ENCODE measurements around the gene CNOT11. TPM values are rescaled to one million over a fixed set of nuclear protein-coding genes. Genes with fewer than 3 reads are reported as not detected.
A peak's percentile ranks its signal among the peaks of the same experiment; 100 is the strongest.

Gene CNOT11
- total RNA-seq, 2 experiments from 2014 or later = 64.2 to 65.0 TPM

DNA sequence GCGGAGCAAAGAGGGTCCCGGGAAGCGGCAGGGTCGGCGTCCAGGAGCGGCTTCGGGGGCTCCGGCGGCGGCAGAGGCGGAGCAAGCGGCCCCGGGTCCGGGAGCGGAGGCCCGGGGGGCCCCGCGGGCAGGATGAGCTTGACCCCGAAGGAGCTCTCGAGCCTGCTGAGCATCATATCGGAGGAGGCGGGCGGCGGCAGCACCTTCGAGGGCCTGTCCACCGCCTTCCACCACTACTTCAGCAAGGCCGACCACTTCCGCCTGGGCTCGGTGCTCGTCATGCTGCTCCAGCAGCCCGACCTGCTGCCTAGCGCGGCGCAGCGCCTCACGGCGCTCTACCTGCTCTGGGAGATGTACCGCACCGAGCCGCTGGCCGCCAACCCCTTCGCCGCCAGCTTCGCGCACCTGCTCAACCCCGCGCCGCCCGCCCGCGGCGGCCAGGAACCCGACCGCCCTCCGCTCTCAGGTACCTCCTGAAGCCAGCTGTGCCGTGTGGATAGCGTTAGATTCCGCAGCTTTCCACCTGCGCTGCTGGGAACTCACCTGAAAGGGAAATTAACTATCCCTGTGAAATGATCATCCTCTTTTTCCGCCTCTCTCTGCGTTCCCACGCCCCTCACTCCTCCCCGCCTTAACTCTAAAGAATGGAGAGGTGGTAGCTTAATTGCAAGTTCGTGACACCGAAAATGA lies 472 bp downstream of the CNOT11 start:
- Mint-ChIP-seq H3K27me3 (no peaks in the 10 kb centered on the region), H3K4me1 (peaks cover 43% of the 10 kb centered on the region), H3K36me3 (peaks cover 17% of the 10 kb centered on the region), H3K4me3 (peak overlapping the region; percentile 93), H3K27ac (peak overlapping the region; percentile 97), H3K9me3 (no peaks in the 10 kb centered on the region)
- POLR2A ChIA-PET = interaction anchor here (0.5 to 4.1 kb wide), 19 partner anchors 8 to 251 kb away, joined by 3 to 28 read pairs (median 6); partner anchors contain the start of genes CREG2, RFX8, RNF149 and RPL31
- DNase-seq = no peak
- ATAC-seq (ENCODE audit: low read depth) = peak; percentile 77

DNA sequence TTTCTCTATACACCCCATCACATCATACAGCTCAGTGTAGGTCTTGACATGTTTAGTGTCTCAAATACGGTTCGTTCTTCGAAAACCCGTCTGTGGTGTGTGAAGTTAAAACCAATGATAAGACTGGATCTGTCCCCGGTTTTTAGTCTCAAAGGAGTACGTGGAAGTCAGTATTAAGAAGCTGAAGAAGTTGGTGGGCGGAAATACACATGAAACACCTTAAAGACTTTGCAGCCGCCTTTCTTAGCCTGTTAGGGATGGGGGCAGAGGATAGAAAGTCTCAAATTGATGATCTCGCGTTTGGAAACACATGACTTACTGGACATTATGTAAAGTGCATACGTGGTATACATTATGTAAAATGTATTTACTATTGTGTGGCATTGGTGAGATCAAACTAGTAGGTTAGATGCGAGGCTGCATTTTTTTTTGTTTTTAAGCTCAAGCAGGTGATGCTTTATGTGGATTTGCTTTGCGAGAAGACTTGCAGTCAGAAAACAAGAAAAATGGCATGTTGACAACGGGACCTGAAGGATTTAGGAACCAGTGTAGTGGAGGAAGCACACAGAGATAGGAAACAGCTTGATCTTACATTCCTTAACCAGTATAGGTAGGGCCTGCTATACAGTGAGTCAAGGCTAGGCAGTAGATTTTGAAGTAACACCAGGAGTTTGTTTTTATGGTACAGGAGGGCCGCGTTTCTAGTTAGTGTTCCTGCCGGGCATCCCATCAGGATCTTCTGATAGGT lies 1.2 kb downstream of the CNOT11 start:
- Mint-ChIP-seq H3K27me3 (no peaks in the 10 kb centered on the region), H3K36me3 (peaks cover 21% of the 10 kb centered on the region), H3K4me1 (peaks cover 43% of the 10 kb centered on the region), H3K4me3 (peak overlapping the region; percentile 93), H3K9me3 (no peaks in the 10 kb centered on the region), H3K27ac (peak overlapping the region; percentile 97)
- ATAC-seq (ENCODE audit: low read depth) (peak; percentile 1), DNase-seq (no peak)
- POLR2A ChIA-PET = interaction anchor here (0.8 to 4.1 kb wide), 17 partner anchors 14 to 252 kb away, joined by 3 to 28 read pairs (median 7); partner anchors contain the start of genes CREG2, RNF149 and RPL31

DNA sequence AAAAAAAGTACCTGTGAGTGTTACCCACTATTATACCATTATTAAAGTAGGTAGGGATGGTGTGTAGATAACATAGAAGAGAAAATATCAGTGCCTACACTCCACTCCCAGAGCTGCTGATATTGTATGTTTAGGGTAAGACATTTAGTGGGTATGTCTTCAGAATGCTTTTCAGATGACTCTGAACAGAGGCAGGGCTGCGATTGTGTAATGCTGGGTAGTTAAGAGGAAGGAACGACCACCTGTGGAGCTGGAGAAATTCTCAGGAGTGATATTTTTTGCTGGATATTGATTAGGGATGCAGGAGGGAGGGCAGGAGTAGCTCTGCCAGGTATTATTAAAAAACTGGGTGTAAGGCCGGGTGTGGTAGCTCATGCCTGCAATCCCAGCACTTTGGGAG lies 2.8 kb downstream of the CNOT11 start:
- Mint-ChIP-seq H3K27me3 (no peaks in the 10 kb centered on the region), H3K9me3 (no peaks in the 10 kb centered on the region), H3K36me3 (peaks cover 29% of the 10 kb centered on the region), H3K27ac (peak overlapping the region; percentile 54), H3K4me3 (peak overlapping the region; percentile 31), H3K4me1 (peaks cover 46% of the 10 kb centered on the region)
- ATAC-seq (ENCODE audit: low read depth) (no peak), DNase-seq (no peak)
- POLR2A ChIA-PET = interaction anchor here (0.6 to 4.1 kb wide), 3 partner anchors 38 to 690 kb away, joined by 3 to 28 read pairs (median 3); partner anchors contain the start of gene RNF149

DNA sequence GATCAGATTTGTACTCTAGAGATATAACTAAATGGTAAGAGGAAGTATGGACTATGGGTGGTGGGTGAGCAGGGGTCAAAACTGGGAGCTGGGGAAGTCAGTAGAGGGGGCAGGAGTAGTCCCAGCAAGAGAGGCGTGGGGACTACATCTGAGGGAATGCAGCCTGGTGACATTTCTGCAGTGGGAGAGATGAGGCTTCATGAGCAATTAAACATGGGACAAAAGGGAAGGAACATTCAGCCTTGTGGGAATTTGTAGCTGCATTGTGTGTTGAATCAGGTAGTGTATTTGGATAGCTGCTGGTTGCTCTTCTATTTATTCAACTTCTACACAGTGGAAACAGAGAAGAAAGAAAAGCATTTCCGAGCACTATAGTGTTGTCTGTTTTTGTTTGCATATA lies 3.6 kb downstream of the CNOT11 start:
- ATAC-seq (ENCODE audit: low read depth) = no peak
- H3K36me3 Mint-ChIP-seq = peaks cover 30% of the 10 kb centered on the region
- peaks cover 43% of the 10 kb centered on the region for H3K4me1 Mint-ChIP-seq
- H3K4me3 Mint-ChIP-seq = peak overlapping the region; percentile 31
- H3K27ac Mint-ChIP-seq = peak overlapping the region; percentile 79
- H3K27me3 Mint-ChIP-seq = no peaks in the 10 kb centered on the region
- DNase-seq = no peak
- no peaks in the 10 kb centered on the region for H3K9me3 Mint-ChIP-seq
- POLR2A ChIA-PET = interaction anchor here (0.6 kb wide), 1 partner anchor 15 kb away, joined by 3 read pairs; no protein-coding TSS in a partner anchor

DNA sequence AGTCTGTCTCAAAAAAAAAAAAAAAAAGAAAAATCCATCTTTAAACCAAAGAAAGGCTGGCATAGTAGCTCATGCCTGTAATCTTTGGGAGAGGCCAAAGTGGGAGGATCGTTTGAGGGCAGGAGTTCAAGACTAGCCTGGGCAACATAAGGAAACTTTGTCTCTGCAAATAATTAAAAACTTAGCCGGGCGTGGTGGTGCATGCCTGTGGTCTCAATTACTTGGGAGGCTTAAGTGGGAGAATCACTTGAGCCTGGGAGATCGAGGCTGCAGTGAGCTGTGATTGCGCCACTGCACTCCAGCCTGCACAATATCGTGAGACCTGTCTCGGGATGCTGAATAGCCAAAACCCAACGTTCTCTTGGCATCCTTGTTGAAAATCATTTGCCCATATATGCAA lies 6.1 kb downstream of the CNOT11 start:
- POLR2A ChIA-PET = no interaction called here
- DNase-seq (no peak), ATAC-seq (ENCODE audit: low read depth) (no peak)
- Mint-ChIP-seq H3K27ac (no peak overlapping the region), H3K4me3 (no peak overlapping the region), H3K4me1 (peaks cover 43% of the 10 kb centered on the region), H3K27me3 (no peaks in the 10 kb centered on the region), H3K9me3 (no peaks in the 10 kb centered on the region), H3K36me3 (peaks cover 36% of the 10 kb centered on the region)

- Mint-ChIP-seq H3K36me3 (peaks cover 48% of the 10 kb centered on the region), H3K4me1 (peaks cover 29% of the 10 kb centered on the region), H3K4me3 (no peak overlapping the region), H3K27ac (no peak overlapping the region), H3K27me3 (no peaks in the 10 kb centered on the region), H3K9me3 (no peaks in the 10 kb centered on the region)
- POLR2A ChIA-PET = no interaction called here
- DNase-seq = no peak
- no peak for ATAC-seq (ENCODE audit: low read depth)
Measured at GRCh38 chr2:101262142-101262541, 9.5 kb downstream of the CNOT11 start.

GRCh38 chr2:101263377-101263800 lies 10.7 kb downstream of the CNOT11 start:
- ATAC-seq (ENCODE audit: low read depth) (no peak), DNase-seq (no peak)
- no peaks in the 10 kb centered on the region for H3K9me3 Mint-ChIP-seq
- peaks cover 45% of the 10 kb centered on the region for H3K36me3 Mint-ChIP-seq
- POLR2A ChIA-PET = interaction anchor here (0.6 kb wide), 1 partner anchor 12 kb away, joined by 3 read pairs; no protein-coding TSS in a partner anchor
- H3K4me1 Mint-ChIP-seq = peaks cover 30% of the 10 kb centered on the region
- no peaks in the 10 kb centered on the region for H3K27me3 Mint-ChIP-seq
- no peak overlapping the region for H3K4me3 Mint-ChIP-seq
- peak overlapping the region; percentile 2 for H3K27ac Mint-ChIP-seq

DNA sequence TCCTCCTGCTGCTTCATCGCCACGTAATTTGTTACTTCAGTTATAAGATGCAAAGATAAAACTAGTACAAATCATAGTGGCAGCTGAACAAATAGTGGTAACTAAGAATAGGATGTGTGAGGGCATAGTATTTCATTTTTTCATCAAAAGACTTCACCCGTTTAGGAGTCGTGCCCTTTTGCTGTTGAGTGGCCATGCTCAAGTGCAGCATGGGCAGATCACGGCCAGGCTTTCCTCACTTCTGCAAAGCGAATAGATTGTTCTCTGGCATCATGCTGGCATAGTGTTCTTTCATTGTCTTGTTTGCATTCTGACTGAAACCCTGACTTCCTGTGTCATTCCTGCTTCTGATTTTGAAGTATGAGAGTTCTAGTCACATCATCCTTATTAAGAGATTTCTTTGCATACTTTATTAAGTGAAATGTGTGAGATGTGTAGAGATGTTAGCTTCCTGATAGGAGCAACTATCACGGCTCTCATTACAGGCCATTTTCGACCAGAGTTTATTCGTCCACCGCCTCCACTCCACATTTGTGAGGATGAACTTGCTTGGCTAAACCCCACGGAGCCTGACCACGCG lies 11.8 kb downstream of the CNOT11 start:
- ATAC-seq (ENCODE audit: low read depth) = no peak

GRCh38 chr2:101265893-101266499 lies 13.3 kb downstream of the CNOT11 start:
- ATAC-seq (ENCODE audit: low read depth) = no peak
- no peak for DNase-seq
- POLR2A ChIA-PET = no interaction called here
- no peak overlapping the region for H3K27ac Mint-ChIP-seq
- H3K36me3 Mint-ChIP-seq = peaks cover 47% of the 10 kb centered on the region
- H3K27me3 Mint-ChIP-seq = no peaks in the 10 kb centered on the region
- H3K9me3 Mint-ChIP-seq = no peaks in the 10 kb centered on the region
- no peak overlapping the region for H3K4me3 Mint-ChIP-seq
- peaks cover 41% of the 10 kb centered on the region for H3K4me1 Mint-ChIP-seq

More for the DNA sequence above, 11.8 kb downstream of the CNOT11 start:
- POLR2A ChIA-PET = no interaction called here
- H3K36me3 Mint-ChIP-seq = peaks cover 41% of the 10 kb centered on the region
- H3K27ac Mint-ChIP-seq = peak overlapping the region; percentile 13
- H3K4me3 Mint-ChIP-seq = no peak overlapping the region
- H3K27me3 Mint-ChIP-seq = no peaks in the 10 kb centered on the region
- no peaks in the 10 kb centered on the region for H3K9me3 Mint-ChIP-seq
- DNase-seq = no peak
- peaks cover 31% of the 10 kb centered on the region for H3K4me1 Mint-ChIP-seq

- peaks cover 52% of the 10 kb centered on the region for H3K36me3 Mint-ChIP-seq
- ATAC-seq (ENCODE audit: low read depth) (no peak), DNase-seq (no peak)
- peak overlapping the region; percentile 53 for H3K27ac Mint-ChIP-seq
- peaks cover 54% of the 10 kb centered on the region for H3K4me1 Mint-ChIP-seq
- no peak overlapping the region for H3K4me3 Mint-ChIP-seq
- POLR2A ChIA-PET = interaction anchor here (1.6 kb wide), 1 partner anchor 15 kb away, joined by 9 read pairs; the partner anchor contains the start of gene CNOT11
- H3K27me3 Mint-ChIP-seq = no peaks in the 10 kb centered on the region
- H3K9me3 Mint-ChIP-seq = no peaks in the 10 kb centered on the region
Measured at GRCh38 chr2:101267671-101268656, 15.3 kb downstream of the CNOT11 start.

- Mint-ChIP-seq H3K4me3 (no peak overlapping the region), H3K4me1 (peaks cover 47% of the 10 kb centered on the region), H3K27ac (peak overlapping the region; percentile 57), H3K36me3 (peaks cover 41% of the 10 kb centered on the region), H3K9me3 (no peaks in the 10 kb centered on the region), H3K27me3 (no peaks in the 10 kb centered on the region)
- POLR2A ChIA-PET = interaction anchor here (0.6 to 4.3 kb wide), 3 partner anchors 10 to 38 kb away, joined by 3 to 20 read pairs (median 5); partner anchors contain the start of genes CNOT11 and RNF149
- DNase-seq = no peak
- ATAC-seq (ENCODE audit: low read depth) = no peak
Measured at GRCh38 chr2:101270700-101271259, 18.1 kb downstream of the CNOT11 start.
